ENCODE measurements around the gene IMPDH2.
A peak's percentile ranks its signal among the peaks of the same experiment; 100 is the strongest.

The IMPDH2 gene

GRCh38 chr3:48991851-48992545, 37.2 kb downstream of the IMPDH2 start:
- Mint-ChIP-seq H3K9me3 (no peaks in the 10 kb centered on the region), H3K27me3 (ENCODE audit: low read depth) (no peaks in the 10 kb centered on the region), H3K4me1 (peaks cover 30% of the 10 kb centered on the region), H3K4me3 (peak overlapping the region; percentile 67 to 96 (median 92)), H3K36me3 (ENCODE audit: low read depth) (peaks cover 7% of the 10 kb centered on the region), H3K27ac (peak overlapping the region in 2 of 3 experiments; percentile 70 to 85)
- TF ChIP-seq CTCF (IDR thresholded peaks at IDR 0.05; ENCODE audit: unreplicated experiment in 3 of 3) = no peak

GRCh38 chr3:48990636-48991469, 38.3 kb downstream of the IMPDH2 start:
- Mint-ChIP-seq H3K9me3 (no peaks in the 10 kb centered on the region), H3K36me3 (ENCODE audit: low read depth) (peaks cover 7% of the 10 kb centered on the region), H3K27ac (peak overlapping the region; percentile 85 to 94 (median 88)), H3K4me3 (peak overlapping the region; percentile 87 to 96 (median 92)), H3K27me3 (ENCODE audit: low read depth) (no peaks in the 10 kb centered on the region), H3K4me1 (peaks cover 30% of the 10 kb centered on the region)
- no peak for TF ChIP-seq CTCF (IDR thresholded peaks at IDR 0.05; ENCODE audit: unreplicated experiment in 3 of 3)

GRCh38 chr3:48989796-48990635, 39.2 kb downstream of the IMPDH2 start, which contains the start of gene P4HTM:
Gene P4HTM (plus strand): TSS chr3:48990241. CDS start chr3:48990257, 16 bp downstream.
- H3K36me3 Mint-ChIP-seq (ENCODE audit: low read depth) = peaks cover 5% of the 10 kb centered on the region
- peak within 1 kb of the TSS; percentile 94 to 98 (median 97) for H3K27ac Mint-ChIP-seq
- H3K4me1 Mint-ChIP-seq = peaks cover 30% of the 10 kb centered on the region
- H3K27me3 Mint-ChIP-seq (ENCODE audit: low read depth) = no peaks in the 10 kb centered on the region
- TF ChIP-seq CTCF (IDR thresholded peaks at IDR 0.05; ENCODE audit: unreplicated experiment in 3 of 3) = peak; percentile 36 to 47 (median 39)
- H3K9me3 Mint-ChIP-seq = no peaks in the 10 kb centered on the region
- H3K4me3 Mint-ChIP-seq = peak within 1 kb of the TSS; percentile 87 to 98 (median 97)

- TF ChIP-seq CTCF (IDR thresholded peaks at IDR 0.05; ENCODE audit: unreplicated experiment in 3 of 3) = no peak
- H3K9me3 Mint-ChIP-seq = no peaks in the 10 kb centered on the region
- H3K4me3 Mint-ChIP-seq = peak overlapping the region; percentile 87 to 98 (median 97)
- peaks cover 30% of the 10 kb centered on the region for H3K4me1 Mint-ChIP-seq
- peaks cover 3% of the 10 kb centered on the region for H3K36me3 Mint-ChIP-seq (ENCODE audit: low read depth)
- no peaks in the 10 kb centered on the region for H3K27me3 Mint-ChIP-seq (ENCODE audit: low read depth)
- peak overlapping the region; percentile 94 to 98 (median 97) for H3K27ac Mint-ChIP-seq
These were observed 39.9 kb downstream of the IMPDH2 start for GRCh38 chr3:48989126-48989795.

GRCh38 chr3:48985831-48986376, 43.3 kb downstream of the IMPDH2 start:
- Mint-ChIP-seq H3K27ac (no peak overlapping the region), H3K4me3 (peak overlapping the region in 1 of 3 experiments; percentile 9), H3K36me3 (ENCODE audit: low read depth) (peaks cover 26% of the 10 kb centered on the region), H3K9me3 (no peaks in the 10 kb centered on the region), H3K4me1 (peaks cover 18% of the 10 kb centered on the region), H3K27me3 (ENCODE audit: low read depth) (no peaks in the 10 kb centered on the region)
- TF ChIP-seq CTCF (IDR thresholded peaks at IDR 0.05; ENCODE audit: unreplicated experiment in 3 of 3) = no peak
